H9 (cell line): Measurements from ENCODE around the gene WSCD2. TPM values are rescaled to one million over a fixed set of nuclear protein-coding genes. Genes with fewer than 3 reads are reported as not detected.

Source experiments
- DNase-seq: peaks from one replicate; pipeline ENCODE4 v3.0.0-alpha.2; 2017
- H2AFZ ChIP-seq: one replicate; pipeline ENCODE4 v1.6.1; 2013; ENCODE audit warnings: mild to moderate bottlenecking, low read length, control low read depth, moderate library complexity
- H2AK5ac ChIP-seq: 2 replicates; pipeline ENCODE4 v1.6.1; 2013; ENCODE audit warnings: low read length, control low read depth, mixed read lengths; ENCODE audit not compliant: insufficient read length
- H2BK120ac ChIP-seq: one replicate; pipeline ENCODE4 v1.6.1; 2013; ENCODE audit warnings: low read depth, mild to moderate bottlenecking, low read length, control low read depth, inconsistent platforms; ENCODE audit not compliant: poor library complexity, severe bottlenecking
- H2BK12ac ChIP-seq: 2 replicates; pipeline ENCODE4 v1.6.1; 2013; ENCODE audit warnings: low read length, control low read depth, mixed read lengths, low read depth; ENCODE audit not compliant: insufficient read length
- H2BK15ac ChIP-seq: 2 replicates; pipeline ENCODE4 v1.6.1; 2013; ENCODE audit warnings: low read depth, low read length, control low read depth
- H2BK20ac ChIP-seq: one replicate; pipeline ENCODE4 v1.6.1; 2013; ENCODE audit warnings: low read depth, mild to moderate bottlenecking, low read length, control low read depth, inconsistent platforms; ENCODE audit not compliant: poor library complexity, severe bottlenecking
- H2BK5ac ChIP-seq: 2 replicates; pipeline ENCODE4 v1.6.1; 2013; ENCODE audit warnings: low read length, control low read depth, mixed read lengths; ENCODE audit not compliant: insufficient read length
- H3K14ac ChIP-seq: 2 replicates; pipeline ENCODE4 v1.6.1; 2013; ENCODE audit warnings: low read length, control low read depth; ENCODE audit not compliant: insufficient read depth
- H3K18ac ChIP-seq: 2 replicates; pipeline ENCODE4 v1.6.1; 2013; ENCODE audit warnings: low read depth, mild to moderate bottlenecking, mixed read lengths, low read length, control low read depth; ENCODE audit not compliant: insufficient read length
- H3K23ac ChIP-seq: 2 replicates; pipeline ENCODE4 v1.6.1; 2013; ENCODE audit warnings: low read length, control low read depth, mixed read lengths, low read depth; ENCODE audit not compliant: insufficient read length
- H3K23me2 ChIP-seq: 2 replicates; pipeline ENCODE4 v1.6.1; 2013; ENCODE audit warnings: low read depth, mild to moderate bottlenecking, mixed read lengths, low read length, control low read depth; ENCODE audit not compliant: insufficient read length, poor library complexity, severe bottlenecking
- H3K27ac ChIP-seq: 2 replicates; pipeline ENCODE4 v1.5.1; 2013; ENCODE audit warnings: low read length, control low read depth, mixed read lengths, low read depth; ENCODE audit not compliant: insufficient read length
- H3K27me3 ChIP-seq: 2 replicates; pipeline ENCODE4 v1.6.1; 2013; ENCODE audit warnings: low read length, control low read depth, inconsistent platforms; ENCODE audit not compliant: insufficient read depth
- H3K4ac ChIP-seq: 2 replicates; pipeline ENCODE4 v1.6.1; 2013; ENCODE audit warnings: low read depth, mild to moderate bottlenecking, control low read depth, inconsistent platforms, low read length, moderate library complexity
- H3K4me1 ChIP-seq: 2 replicates; pipeline ENCODE4 v1.6.1; 2013; ENCODE audit warnings: low read length, control low read depth, inconsistent platforms; ENCODE audit not compliant: insufficient read depth
- H3K4me2 ChIP-seq: 2 replicates; pipeline ENCODE4 v1.6.1; 2013; ENCODE audit warnings: low read length, control low read depth, mixed read lengths; ENCODE audit not compliant: insufficient read length, insufficient read depth
- H3K56ac ChIP-seq: 2 replicates; pipeline ENCODE4 v1.6.1; 2013; ENCODE audit warnings: low read depth, mild to moderate bottlenecking, mixed read lengths, low read length, control low read depth; ENCODE audit not compliant: insufficient read length
- H3K79me1 ChIP-seq: 2 replicates; pipeline ENCODE4 v1.6.1; 2013; ENCODE audit warnings: low read depth, mild to moderate bottlenecking, moderate library complexity, low read length, control low read depth, inconsistent platforms; ENCODE audit not compliant: insufficient read depth, poor library complexity, severe bottlenecking
- H3K79me2 ChIP-seq: 2 replicates; pipeline ENCODE4 v1.6.1; 2013; ENCODE audit warnings: low read length, control low read depth, inconsistent platforms; ENCODE audit not compliant: insufficient read depth
- H3K9ac ChIP-seq: 2 replicates; pipeline ENCODE4 v1.6.1; 2013; ENCODE audit warnings: low read length, control low read depth, mixed read lengths; ENCODE audit not compliant: insufficient read length; ENCODE audit errors: extremely low read depth
- H3K9me3 ChIP-seq: one replicate; pipeline ENCODE4 v1.6.1; 2013; ENCODE audit warnings: low read depth, low read length, inconsistent platforms; ENCODE audit not compliant: control insufficient read depth
- H3T11ph ChIP-seq: one replicate; pipeline ENCODE4 v1.6.1; 2013; ENCODE audit warnings: mild to moderate bottlenecking, low read length, control low read depth, inconsistent platforms
- H4K20me1 ChIP-seq: one replicate; pipeline ENCODE4 v1.6.1; 2013; ENCODE audit not compliant: control insufficient read depth, insufficient read length, insufficient read depth
- H4K5ac ChIP-seq: 2 replicates; pipeline ENCODE4 v1.6.1; 2013; ENCODE audit warnings: low read depth, mild to moderate bottlenecking, mixed read lengths, low read length, control low read depth; ENCODE audit not compliant: insufficient read length
- H4K8ac ChIP-seq: replicated peaks from 2 replicates; pipeline ENCODE4 v1.6.1; 2013; ENCODE audit warnings: low read length, control low read depth, mixed read lengths, low read depth; ENCODE audit not compliant: insufficient read length
- H4K91ac ChIP-seq: 2 replicates; pipeline ENCODE4 v1.6.1; 2013; ENCODE audit warnings: low read depth, mild to moderate bottlenecking, moderate library complexity, mixed read lengths, low read length, control low read depth; ENCODE audit not compliant: insufficient read length
- H3K27ac Mint-ChIP-seq, 3 experiments: 2 replicates in 2 of 3; 3 replicates in 1 of 3; pipeline ENCODE4 v1.8.0; 2020 to 2021; ENCODE audit warnings: mixed read lengths in 3 of 3, mild to moderate bottlenecking in 1 of 3, moderate library complexity in 1 of 3
- H3K27me3 Mint-ChIP-seq: 2 replicates; pipeline ENCODE4 v1.8.0; 2021; ENCODE audit warnings: low read depth, mild to moderate bottlenecking, moderate library complexity, mixed read lengths
- H3K36me3 Mint-ChIP-seq, 3 experiments: 2 replicates in 2 of 3; 3 replicates in 1 of 3; pipeline ENCODE4 v1.8.0; 2020 to 2021; ENCODE audit warnings: low read depth in 3 of 3, mixed read lengths in 3 of 3; ENCODE audit not compliant: insufficient read depth in 1 of 3
- H3K4me1 Mint-ChIP-seq, 2 experiments: 2 replicates each; pipeline ENCODE4 v1.8.0; 2020; ENCODE audit warnings: mixed read lengths in 2 of 2
- H3K4me3 Mint-ChIP-seq, 2 experiments: 2 replicates in 1 of 2; 3 replicates in 1 of 2; pipeline ENCODE4 v1.8.0; 2020 to 2021; ENCODE audit warnings: mild to moderate bottlenecking in 2 of 2, mixed read lengths in 2 of 2, moderate library complexity in 1 of 2
- H3K9me3 Mint-ChIP-seq, 2 experiments: 2 replicates in 1 of 2; 3 replicates in 1 of 2; pipeline ENCODE4 v1.8.0; 2020; ENCODE audit warnings: mild to moderate bottlenecking in 2 of 2, mixed read lengths in 2 of 2, moderate library complexity in 1 of 2
- CTCF ChIP-seq: fragments of 200-600 bp; sonication (generic); conservative IDR thresholded peaks from 3 replicates; pipeline ENCODE4 v1.8.0; 2021; ENCODE audit warnings: antibody characterized with exemption, mild to moderate bottlenecking
- WGBS: extraction: QIAGEN DNeasy Blood & Tissue Kit; methylation state at CpG from one replicate; pipeline ENCODE4 v1.1.7; 2013; ENCODE audit warnings: missing lambda C conversion rate, low lambda C conversion rate, mixed read lengths; ENCODE audit not compliant: insufficient read length; ENCODE audit errors: extremely low coverage; 5-methylcytosine and 5-hydroxymethylcytosine counted together
- total RNA-seq: library from RNA; stranded (reverse); gene quantifications from 2 replicates; pipeline ENCODE4 v1.2.1, GENCODE V29; 2021

The WSCD2 gene
- total RNA-seq, 1 experiment from 2014 or later, result 0.92 TPM

GRCh38 chr12:108152170-108152538 lies 23.1 kb downstream of the WSCD2 start:
- H2AFZ ChIP-seq, result no peak overlapping the region
- H3K4ac ChIP-seq, result no peak overlapping the region
- no peak overlapping the region for H2AK5ac ChIP-seq
- H3K4me1 ChIP-seq, result no peaks in the 10 kb centered on the region
- H2BK12ac ChIP-seq, result no peak overlapping the region
- H3K4me3 Mint-ChIP-seq, result no peak overlapping the region
- peaks cover 6% of the 10 kb centered on the region for H3K27me3 Mint-ChIP-seq
- H3K79me2 ChIP-seq, result no peaks in the 10 kb centered on the region
- no peak overlapping the region for H3K56ac ChIP-seq
- TF ChIP-seq CTCF, result no peak
- no peaks in the 10 kb centered on the region for H3K9me3 ChIP-seq
- no peak overlapping the region for H3K9ac ChIP-seq
- DNase-seq, result no peak
- H3K23ac ChIP-seq, result no peak overlapping the region
- peaks cover 26 to 35% of the 10 kb centered on the region in 2 experiments for H3K4me1 Mint-ChIP-seq
- peak overlapping the region in 1 of 3 experiments; percentile 73; a peak in 1 of 7 replicates for H3K27ac Mint-ChIP-seq
- H3K79me1 ChIP-seq, result no peaks in the 10 kb centered on the region
- H2BK20ac ChIP-seq, result no peak overlapping the region
- no peak overlapping the region for H3K4me2 ChIP-seq
- H3K14ac ChIP-seq, result peak overlapping the region; percentile 29; the same call in 1 of the 2 replicates
- H3T11ph ChIP-seq, result no peak overlapping the region
- no peak overlapping the region for H4K91ac ChIP-seq
- no peak overlapping the region for H4K5ac ChIP-seq
- no peaks in the 10 kb centered on the region for H3K27me3 ChIP-seq
- H3K9me3 Mint-ChIP-seq, result no peaks in the 10 kb centered on the region; a peak in 1 of 5 replicates
- no peak overlapping the region for H3K27ac ChIP-seq
- no peak overlapping the region for H2BK5ac ChIP-seq
- H4K20me1 ChIP-seq, result no peaks in the 10 kb centered on the region
- H4K8ac ChIP-seq, result no peak overlapping the region
- no peaks in the 10 kb centered on the region for H3K36me3 Mint-ChIP-seq
- H2BK15ac ChIP-seq, result no peak overlapping the region
- H3K23me2 ChIP-seq, result no peaks in the 10 kb centered on the region
- H3K18ac ChIP-seq, result no peak overlapping the region
- WGBS, result no CpG with 5 or more reads among the region's 4 CpGs
- no peak overlapping the region for H2BK120ac ChIP-seq
